ENCODE results near the gene PGC. TPM values are rescaled to one million over a fixed set of nuclear protein-coding genes. Genes with fewer than 3 reads are reported as not detected.

PGC gene
- total RNA-seq, 1 donor from 2014 or later, result not detected

DNA sequence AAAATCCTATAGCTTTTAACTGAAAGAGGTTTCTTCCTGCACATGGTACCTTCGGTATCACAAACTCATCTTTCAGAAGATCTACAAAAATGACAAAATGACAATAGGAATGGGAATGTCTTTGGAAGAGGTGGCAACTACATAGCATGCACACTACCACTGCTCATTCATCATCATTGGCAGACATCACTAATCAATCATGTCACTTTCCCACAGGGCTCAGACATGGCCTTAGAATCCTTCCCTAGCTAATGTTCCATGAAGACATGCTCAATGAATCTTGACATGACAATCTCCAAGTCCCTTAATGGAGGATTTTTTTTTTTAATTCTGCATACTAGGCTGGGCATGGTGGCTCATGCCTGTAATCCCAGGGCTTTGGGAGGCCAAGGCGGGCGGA is 3.2 kb upstream of the PGC start:
- DNase-seq, result no peak
- no peaks in the 10 kb centered on the region for H3K9me3 ChIP-seq (replicated peaks)
- intact Hi-C loops (cut with micrococcal nuclease), result no loop called here
- H3K27me3 ChIP-seq (ENCODE audit: low read depth), result no peaks in the 10 kb centered on the region
- H3K4me1 ChIP-seq, result no peaks in the 10 kb centered on the region
- H3K27ac ChIP-seq (replicated peaks), result no peak overlapping the region
- TF ChIP-seq, protein P1, sequence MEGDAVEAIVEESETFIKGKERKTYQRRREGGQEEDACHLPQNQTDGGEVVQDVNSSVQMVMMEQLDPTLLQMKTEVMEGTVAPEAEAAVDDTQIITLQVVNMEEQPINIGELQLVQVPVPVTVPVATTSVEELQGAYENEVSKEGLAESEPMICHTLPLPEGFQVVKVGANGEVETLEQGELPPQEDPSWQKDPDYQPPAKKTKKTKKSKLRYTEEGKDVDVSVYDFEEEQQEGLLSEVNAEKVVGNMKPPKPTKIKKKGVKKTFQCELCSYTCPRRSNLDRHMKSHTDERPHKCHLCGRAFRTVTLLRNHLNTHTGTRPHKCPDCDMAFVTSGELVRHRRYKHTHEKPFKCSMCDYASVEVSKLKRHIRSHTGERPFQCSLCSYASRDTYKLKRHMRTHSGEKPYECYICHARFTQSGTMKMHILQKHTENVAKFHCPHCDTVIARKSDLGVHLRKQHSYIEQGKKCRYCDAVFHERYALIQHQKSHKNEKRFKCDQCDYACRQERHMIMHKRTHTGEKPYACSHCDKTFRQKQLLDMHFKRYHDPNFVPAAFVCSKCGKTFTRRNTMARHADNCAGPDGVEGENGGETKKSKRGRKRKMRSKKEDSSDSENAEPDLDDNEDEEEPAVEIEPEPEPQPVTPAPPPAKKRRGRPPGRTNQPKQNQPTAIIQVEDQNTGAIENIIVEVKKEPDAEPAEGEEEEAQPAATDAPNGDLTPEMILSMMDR (IDR thresholded peaks at IDR 0.05; ENCODE audit: borderline replicate concordance), result no peak
- H3K4me3 ChIP-seq, result no peak overlapping the region
- no peaks in the 10 kb centered on the region for H3K36me3 ChIP-seq

DNA sequence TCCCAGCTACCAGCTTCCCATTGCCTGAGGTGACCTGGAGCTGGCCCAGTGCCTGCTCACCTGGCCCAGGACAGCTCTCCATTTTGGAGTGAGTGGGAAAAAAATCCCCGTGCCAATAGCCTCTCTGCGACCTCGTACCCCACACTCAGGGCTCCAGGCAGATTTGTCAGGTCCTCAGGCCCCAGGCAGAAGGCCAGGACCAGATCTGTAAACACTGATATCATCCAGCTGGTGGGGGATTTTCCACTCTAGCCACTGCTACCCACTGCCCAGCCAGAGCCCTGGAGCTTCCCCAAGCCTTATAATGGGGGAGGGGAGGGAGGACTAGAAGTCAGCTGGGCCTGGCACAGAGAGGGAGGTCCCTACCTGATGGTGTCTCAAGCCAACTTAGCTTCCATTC is 1.3 kb upstream of the PGC start:
- intact Hi-C loops (cut with micrococcal nuclease), result no loop called here
- no peak for DNase-seq

DNA sequence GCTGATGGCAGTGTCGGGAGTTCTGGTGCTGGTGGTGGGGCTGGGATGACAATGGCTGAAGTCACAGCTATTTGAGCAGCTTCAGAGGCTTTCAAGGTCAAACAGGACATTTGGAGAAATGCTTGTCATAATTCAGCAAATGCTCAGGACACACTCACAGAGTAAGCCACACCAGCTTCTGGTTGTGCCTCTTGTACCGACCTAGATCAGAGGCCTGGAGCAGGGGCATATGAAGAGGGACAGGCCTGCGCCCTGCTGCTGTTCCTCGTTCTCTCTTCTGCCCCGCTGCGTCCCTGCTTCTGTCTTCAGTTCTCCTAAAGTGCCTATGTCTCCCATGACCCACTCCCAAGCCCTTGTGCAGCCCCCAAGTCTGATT is 893 bp upstream of the PGC start:
- no peaks in the 10 kb centered on the region for H3K27me3 ChIP-seq (ENCODE audit: low read depth)
- intact Hi-C loops (cut with micrococcal nuclease), result no loop called here
- no peak for DNase-seq

More for the DNA sequence above, 1.3 kb upstream of the PGC start:
- Histone ChIP-seq H3K36me3 (no peaks in the 10 kb centered on the region), H3K27me3 (ENCODE audit: low read depth) (no peaks in the 10 kb centered on the region), H3K27ac (replicated peaks) (no peak overlapping the region), H3K4me1 (no peaks in the 10 kb centered on the region), H3K9me3 (replicated peaks) (no peaks in the 10 kb centered on the region), H3K4me3 (no peak overlapping the region)
- TF ChIP-seq, protein P1 (IDR thresholded peaks at IDR 0.05; ENCODE audit: borderline replicate concordance), result no peak

DNA sequence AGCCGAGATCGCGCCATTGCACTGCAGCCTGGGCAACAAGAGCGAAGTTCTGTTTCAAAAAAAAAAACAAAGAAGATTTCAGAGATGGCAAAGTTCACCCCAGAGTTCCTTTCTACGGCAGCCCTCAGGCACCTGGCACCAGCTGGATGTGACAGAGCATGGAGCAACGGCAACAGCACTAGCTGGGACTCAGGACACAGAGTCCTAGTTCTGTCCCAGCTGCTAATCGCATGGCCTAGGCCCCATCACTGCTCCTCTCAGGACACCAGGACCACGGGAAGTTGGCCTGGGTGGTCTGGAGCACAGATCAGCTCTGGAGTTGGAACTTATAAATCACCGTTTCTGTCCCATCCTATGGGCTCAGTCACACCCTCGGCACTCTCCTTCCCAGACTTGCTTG is 1.1 kb downstream of the PGC start:
- intact Hi-C loops (cut with micrococcal nuclease), result no loop called here
- H3K4me1 ChIP-seq, result no peaks in the 10 kb centered on the region
- H3K36me3 ChIP-seq, result no peaks in the 10 kb centered on the region
- TF ChIP-seq, protein P1 (IDR thresholded peaks at IDR 0.05; ENCODE audit: borderline replicate concordance), result no peak
- H3K27me3 ChIP-seq (ENCODE audit: low read depth), result no peaks in the 10 kb centered on the region
- H3K4me3 ChIP-seq, result no peak overlapping the region
- no peak overlapping the region for H3K27ac ChIP-seq (replicated peaks)
- H3K9me3 ChIP-seq (replicated peaks), result no peaks in the 10 kb centered on the region
- DNase-seq, result no peak

More for the DNA sequence above, 893 bp upstream of the PGC start:
- TF ChIP-seq, protein P1 (IDR thresholded peaks at IDR 0.05; ENCODE audit: borderline replicate concordance), result no peak
- Histone ChIP-seq H3K4me3 (no peak overlapping the region), H3K9me3 (replicated peaks) (no peaks in the 10 kb centered on the region), H3K36me3 (no peaks in the 10 kb centered on the region), H3K4me1 (no peaks in the 10 kb centered on the region), H3K27ac (replicated peaks) (no peak overlapping the region)

DNA sequence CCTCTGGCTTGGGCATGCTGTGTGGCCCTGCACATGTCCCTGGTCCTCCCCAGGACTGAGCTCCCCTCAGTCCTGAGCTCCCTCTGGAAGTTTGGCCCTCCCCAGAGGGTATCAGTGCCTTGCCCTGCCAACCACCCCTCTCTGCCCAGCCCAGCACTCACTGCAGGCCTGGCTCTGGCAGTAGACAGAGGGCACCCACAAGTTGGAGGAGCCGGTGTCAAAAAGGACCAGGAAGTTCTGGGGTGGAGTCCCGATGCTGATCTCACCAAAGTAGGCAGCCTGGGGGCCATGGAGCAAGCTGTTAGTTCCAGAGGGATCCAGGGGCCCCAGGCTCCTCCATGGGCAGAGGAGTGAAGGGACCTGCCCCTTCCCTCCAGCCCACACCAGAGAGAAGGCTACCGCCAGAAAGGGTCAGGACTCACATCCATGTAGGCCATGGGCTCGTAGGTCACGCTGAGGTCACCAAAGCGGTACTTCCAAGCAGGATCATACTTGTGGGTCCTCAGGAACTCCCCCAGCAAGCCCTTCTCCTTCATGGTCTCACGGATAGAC is 2.9 kb downstream of the PGC start:
- Histone ChIP-seq H3K36me3 (no peaks in the 10 kb centered on the region), H3K27me3 (ENCODE audit: low read depth) (no peaks in the 10 kb centered on the region), H3K9me3 (replicated peaks) (no peaks in the 10 kb centered on the region), H3K27ac (replicated peaks) (no peak overlapping the region), H3K4me3 (no peak overlapping the region), H3K4me1 (no peaks in the 10 kb centered on the region)
- TF ChIP-seq, protein P1 (IDR thresholded peaks at IDR 0.05; ENCODE audit: borderline replicate concordance), result no peak
- intact Hi-C loops (cut with micrococcal nuclease), result no loop called here
- DNase-seq, result no peak

All from left ventricle myocardium inferior (tissue), 1 donor.